GM12878 (cell line): ENCODE measurements around the gene SCCPDH.

Experiments used
- CTCF ChIP-seq, 3 experiments: IDR thresholded peaks in 2 of 3; conservative IDR thresholded peaks in 1 of 3; 2 replicates each; pipeline ENCODE4 v1.5.1; 2011; ENCODE audit warnings: low read depth in 3 of 3, low read length in 3 of 3, mild to moderate bottlenecking in 3 of 3, control low read depth in 2 of 3, moderate library complexity in 2 of 3, inconsistent platforms in 1 of 3, mixed read lengths in 1 of 3; ENCODE audit not compliant: control insufficient read depth in 2 of 3, insufficient read depth in 1 of 3; ENCODE audit errors: extremely low read depth in 1 of 3
- EZH2 ChIP-seq: IDR thresholded peaks from 2 replicates; pipeline ENCODE4 v1.6.1; 2012; ENCODE audit warnings: low read depth, mild to moderate bottlenecking, control low read depth, inconsistent platforms, low read length, borderline replicate concordance; ENCODE audit not compliant: control insufficient read depth
- MAX ChIP-seq: IDR thresholded peaks from 2 replicates; pipeline ENCODE4 v1.6.1; 2012; ENCODE audit warnings: low read depth, low read length, improper control_type of control experiment
- NFYB ChIP-seq: IDR thresholded peaks from 2 replicates; pipeline ENCODE4 v1.6.1; 2011; ENCODE audit warnings: low read depth, mild to moderate bottlenecking, low read length, improper control_type of control experiment, moderate library complexity; ENCODE audit not compliant: insufficient read depth
- POLR2A ChIP-seq: IDR thresholded peaks from 2 replicates; pipeline ENCODE4 v1.6.1; 2011; ENCODE audit warnings: low read depth, mild to moderate bottlenecking, low read length
- POLR2AphosphoS5 ChIP-seq: IDR thresholded peaks from 2 replicates; pipeline ENCODE4 v1.6.1; 2011; ENCODE audit warnings: mild to moderate bottlenecking, low read length, inconsistent platforms
- REST ChIP-seq: IDR thresholded peaks from 2 replicates; pipeline ENCODE4 v1.6.1; 2012; ENCODE audit warnings: mild to moderate bottlenecking, low read depth, low read length
- SP1 ChIP-seq: IDR thresholded peaks from one replicate; pipeline ENCODE4 v1.6.1; 2011; ENCODE audit warnings: low read depth, low read length
- TAF1 ChIP-seq: IDR thresholded peaks from 2 replicates; pipeline ENCODE4 v1.6.1; 2011; ENCODE audit warnings: mild to moderate bottlenecking, low read depth, low read length, borderline replicate concordance

- no peak for TF ChIP-seq CTCF (IDR thresholded peaks at IDR 0.05 in 2 of 3, conservative IDR thresholded peaks at IDR 0.05 in 1 of 3; ENCODE audit: control insufficient read depth in 2 of 3, extremely low read depth in 1 of 3, insufficient read depth in 1 of 3, low read depth in 3 of 3, low read length in 3 of 3)
- no peak for TF ChIP-seq REST
- TF ChIP-seq TAF1, result no peak
- no peak for TF ChIP-seq EZH2
- no peak for TF ChIP-seq POLR2A
- no peak for TF ChIP-seq SP1
- TF ChIP-seq NFYB, result no peak
- TF ChIP-seq POLR2AphosphoS5, result no peak
- no peak for TF ChIP-seq MAX
Observed at GRCh38 chr1:246735735-246736134, 11.5 kb downstream of the SCCPDH start.
